ENCODE results near the gene ZNF385C. TPM values are rescaled to one million over a fixed set of nuclear protein-coding genes. Genes with fewer than 3 reads are reported as not detected.

ZNF385C gene
- total RNA-seq, 1 donor from 2014 or later: 0.52 TPM

- Histone ChIP-seq H3K4me1 (ENCODE audit: control insufficient read depth in 3 of 3, insufficient read depth in 3 of 3, low read length in 3 of 3) (peaks cover 19 to 24% (median 23%) of the 10 kb centered on the region in 3 donors), H3K9me3 (ENCODE audit: control insufficient read depth in 3 of 3, low read length in 3 of 3) (no peaks in the 10 kb centered on the region), H3K27me3 (ENCODE audit: control insufficient read depth in 3 of 3, insufficient read depth in 3 of 3, low read length in 3 of 3) (no peaks in the 10 kb centered on the region), H3K27ac (ENCODE audit: low read depth, low read length) (no peak overlapping the region), H3K36me3 (ENCODE audit: control insufficient read depth in 3 of 3, insufficient read depth in 3 of 3, low read length in 3 of 3) (no peaks in the 10 kb centered on the region), H3K4me3 (ENCODE audit: low read length in 3 of 3) (no peak overlapping the region), H3K9ac (ENCODE audit: low read depth in 1 of 3, low read length in 3 of 3) (no peak overlapping the region)
Observed at GRCh38 chr17:42079541-42079940, 18.7 kb downstream of the ZNF385C start.

- H3K9me3 ChIP-seq (ENCODE audit: control insufficient read depth in 3 of 3, low read length in 3 of 3): no peaks in the 10 kb centered on the region
- H3K9ac ChIP-seq (ENCODE audit: low read depth in 1 of 3, low read length in 3 of 3): peak overlapping the region in 1 of 3 donors; percentile 68
- peaks cover 19 to 27% (median 24%) of the 10 kb centered on the region in 3 donors for H3K4me1 ChIP-seq (ENCODE audit: control insufficient read depth in 3 of 3, insufficient read depth in 3 of 3, low read length in 3 of 3)
- H3K27ac ChIP-seq (ENCODE audit: low read depth, low read length): peak overlapping the region; percentile 95
- no peaks in the 10 kb centered on the region for H3K36me3 ChIP-seq (ENCODE audit: control insufficient read depth in 3 of 3, insufficient read depth in 3 of 3, low read length in 3 of 3)
- peaks cover 0 to 2% (median 0%) of the 10 kb centered on the region in 3 donors for H3K27me3 ChIP-seq (ENCODE audit: control insufficient read depth in 3 of 3, insufficient read depth in 3 of 3, low read length in 3 of 3)
- no peak overlapping the region for H3K4me3 ChIP-seq (ENCODE audit: low read length in 3 of 3)
Observed at GRCh38 chr17:42078396-42079043, 19.8 kb downstream of the ZNF385C start.

DNA sequence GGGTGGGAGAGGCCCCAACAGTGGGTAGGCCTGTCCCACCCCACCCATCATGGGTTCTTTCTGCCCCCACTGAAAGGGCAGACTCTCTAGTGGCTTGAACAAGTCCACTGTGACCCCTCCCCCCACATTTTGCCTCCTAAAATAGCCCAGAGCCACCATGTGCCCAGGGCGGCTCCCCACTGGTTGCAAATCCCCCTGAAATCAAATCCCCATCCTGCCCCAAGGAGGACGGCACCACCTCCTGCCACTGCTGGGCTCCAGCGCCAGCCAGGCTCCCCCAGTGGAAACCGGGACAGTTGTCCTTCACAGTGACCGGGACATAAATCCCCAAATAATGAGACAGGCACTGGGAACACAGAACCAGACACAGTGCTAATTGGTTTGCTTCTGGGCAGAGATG is 20.5 kb downstream of the ZNF385C start:
- Histone ChIP-seq H3K36me3 (ENCODE audit: control insufficient read depth in 3 of 3, insufficient read depth in 3 of 3, low read length in 3 of 3) (no peaks in the 10 kb centered on the region), H3K9ac (ENCODE audit: low read depth in 1 of 3, low read length in 3 of 3) (peak overlapping the region; percentile 24 to 78 (median 54)), H3K27me3 (ENCODE audit: control insufficient read depth in 3 of 3, insufficient read depth in 3 of 3, low read length in 3 of 3) (peaks cover 0 to 3% (median 0%) of the 10 kb centered on the region in 3 donors), H3K27ac (ENCODE audit: low read depth, low read length) (peak overlapping the region; percentile 95), H3K4me1 (ENCODE audit: control insufficient read depth in 3 of 3, insufficient read depth in 3 of 3, low read length in 3 of 3) (peaks cover 19 to 30% (median 28%) of the 10 kb centered on the region in 3 donors), H3K9me3 (ENCODE audit: control insufficient read depth in 3 of 3, low read length in 3 of 3) (no peaks in the 10 kb centered on the region), H3K4me3 (ENCODE audit: low read length in 3 of 3) (peak overlapping the region in 1 of 3 donors; percentile 7)

- peaks cover 19 to 31% (median 31%) of the 10 kb centered on the region in 3 donors for H3K4me1 ChIP-seq (ENCODE audit: control insufficient read depth in 3 of 3, insufficient read depth in 3 of 3, low read length in 3 of 3)
- peak overlapping the region; percentile 95 for H3K27ac ChIP-seq (ENCODE audit: low read depth, low read length)
- no peaks in the 10 kb centered on the region for H3K9me3 ChIP-seq (ENCODE audit: control insufficient read depth in 3 of 3, low read length in 3 of 3)
- H3K4me3 ChIP-seq (ENCODE audit: low read length in 3 of 3): peak overlapping the region in 1 of 3 donors; percentile 71
- no peaks in the 10 kb centered on the region for H3K36me3 ChIP-seq (ENCODE audit: control insufficient read depth in 3 of 3, insufficient read depth in 3 of 3, low read length in 3 of 3)
- peak overlapping the region; percentile 46 to 84 (median 54) for H3K9ac ChIP-seq (ENCODE audit: low read depth in 1 of 3, low read length in 3 of 3)
- H3K27me3 ChIP-seq (ENCODE audit: control insufficient read depth in 3 of 3, insufficient read depth in 3 of 3, low read length in 3 of 3): peaks cover 0 to 6% (median 0%) of the 10 kb centered on the region in 3 donors
Observed at GRCh38 chr17:42076797-42077559, 21.3 kb downstream of the ZNF385C start.

DNA sequence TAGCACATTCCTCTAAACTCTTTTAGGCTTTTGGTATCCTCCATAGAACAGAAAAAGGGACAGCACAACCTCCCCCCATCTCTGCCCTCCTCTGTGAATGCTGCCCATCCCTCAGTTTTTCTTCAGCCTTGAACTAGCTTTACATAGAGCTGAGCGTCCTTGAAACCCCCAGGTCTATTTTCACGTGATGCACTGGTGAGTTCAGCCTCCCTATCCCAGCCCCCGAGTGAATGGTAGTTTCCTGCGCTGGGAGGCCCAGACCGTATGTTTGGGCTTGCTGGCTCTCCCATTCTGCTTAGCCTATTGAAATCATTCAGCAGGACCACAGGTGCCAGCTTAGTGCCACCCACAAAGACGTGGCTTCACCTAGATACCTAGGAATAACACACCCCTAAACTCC is 22.5 kb downstream of the ZNF385C start:
- peak overlapping the region in 1 of 3 donors; percentile 58 for H3K4me3 ChIP-seq (ENCODE audit: low read length in 3 of 3)
- H3K9ac ChIP-seq (ENCODE audit: low read depth in 1 of 3, low read length in 3 of 3): peak overlapping the region in 1 of 3 donors; percentile 62
- no peaks in the 10 kb centered on the region for H3K9me3 ChIP-seq (ENCODE audit: control insufficient read depth in 3 of 3, low read length in 3 of 3)
- H3K27me3 ChIP-seq (ENCODE audit: control insufficient read depth in 3 of 3, insufficient read depth in 3 of 3, low read length in 3 of 3): peaks cover 0 to 6% (median 6%) of the 10 kb centered on the region in 3 donors
- peaks cover 19 to 42% (median 38%) of the 10 kb centered on the region in 3 donors for H3K4me1 ChIP-seq (ENCODE audit: control insufficient read depth in 3 of 3, insufficient read depth in 3 of 3, low read length in 3 of 3)
- peak overlapping the region; percentile 95 for H3K27ac ChIP-seq (ENCODE audit: low read depth, low read length)
- H3K36me3 ChIP-seq (ENCODE audit: control insufficient read depth in 3 of 3, insufficient read depth in 3 of 3, low read length in 3 of 3): no peaks in the 10 kb centered on the region

DNA sequence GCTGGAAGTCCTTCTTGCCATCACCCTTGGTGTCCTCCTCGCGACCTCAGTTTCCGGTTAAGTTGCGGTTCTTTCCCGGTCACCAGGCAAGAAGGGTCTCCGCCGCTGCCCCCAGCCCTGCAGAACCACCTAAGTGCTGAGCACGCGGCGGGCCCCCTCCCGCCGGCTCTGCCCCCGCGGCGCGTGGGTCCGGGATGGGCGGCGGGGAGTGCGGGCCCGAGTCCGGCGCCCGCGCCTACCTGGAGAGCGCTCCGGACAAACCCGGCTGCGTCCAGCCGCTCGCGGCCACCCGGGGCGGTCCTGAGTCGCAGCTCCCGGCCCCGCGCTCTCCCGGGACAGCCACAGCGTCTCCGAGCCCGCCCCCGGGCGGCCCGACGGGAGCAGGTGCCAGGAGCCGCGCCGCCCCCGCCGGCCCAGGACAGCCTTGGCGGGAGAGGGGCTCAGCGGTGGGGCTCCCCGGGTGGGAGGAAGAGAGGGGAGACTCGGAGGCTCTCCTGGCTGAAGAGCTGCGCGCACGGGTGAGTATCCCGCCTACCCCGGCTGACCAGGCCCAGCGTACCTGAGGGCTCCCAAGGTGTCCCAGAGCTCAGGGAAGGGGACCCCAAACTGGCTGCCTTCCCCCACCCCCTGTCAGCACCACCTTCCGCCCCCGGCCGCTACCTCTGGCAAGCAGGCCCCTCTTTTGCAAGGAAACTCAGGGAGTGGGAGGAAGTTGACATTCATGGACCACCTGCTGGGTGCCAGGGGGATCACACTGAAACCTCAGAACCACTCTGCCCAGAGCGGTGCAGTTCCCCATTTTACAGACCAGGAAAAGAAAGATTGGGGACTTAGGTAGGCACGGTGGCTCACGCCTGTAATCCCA is 25.7 kb downstream of the ZNF385C start:
- Histone ChIP-seq H3K4me3 (ENCODE audit: low read length in 3 of 3) (peak overlapping the region; percentile 30 to 68 (median 61)), H3K27me3 (ENCODE audit: control insufficient read depth in 3 of 3, insufficient read depth in 3 of 3, low read length in 3 of 3) (peaks cover 0 to 6% (median 6%) of the 10 kb centered on the region in 3 donors), H3K27ac (ENCODE audit: low read depth, low read length) (peak overlapping the region; percentile 18), H3K36me3 (ENCODE audit: control insufficient read depth in 3 of 3, insufficient read depth in 3 of 3, low read length in 3 of 3) (no peaks in the 10 kb centered on the region), H3K4me1 (ENCODE audit: control insufficient read depth in 3 of 3, insufficient read depth in 3 of 3, low read length in 3 of 3) (peaks cover 25 to 56% (median 44%) of the 10 kb centered on the region in 3 donors), H3K9ac (ENCODE audit: low read depth in 1 of 3, low read length in 3 of 3) (peak overlapping the region; percentile 33 to 81 (median 56)), H3K9me3 (ENCODE audit: control insufficient read depth in 3 of 3, low read length in 3 of 3) (no peaks in the 10 kb centered on the region)

GRCh38 chr17:42071810-42072209 is 26.5 kb downstream of the ZNF385C start:
- Histone ChIP-seq H3K27me3 (ENCODE audit: control insufficient read depth in 3 of 3, insufficient read depth in 3 of 3, low read length in 3 of 3) (peaks cover 0 to 6% (median 6%) of the 10 kb centered on the region in 3 donors), H3K9me3 (ENCODE audit: control insufficient read depth in 3 of 3, low read length in 3 of 3) (no peaks in the 10 kb centered on the region), H3K36me3 (ENCODE audit: control insufficient read depth in 3 of 3, insufficient read depth in 3 of 3, low read length in 3 of 3) (no peaks in the 10 kb centered on the region), H3K4me3 (ENCODE audit: low read length in 3 of 3) (peak overlapping the region; percentile 13 to 61 (median 30)), H3K9ac (ENCODE audit: low read depth in 1 of 3, low read length in 3 of 3) (peak overlapping the region in 2 of 3 donors; percentile 8 to 81), H3K4me1 (ENCODE audit: control insufficient read depth in 3 of 3, insufficient read depth in 3 of 3, low read length in 3 of 3) (peaks cover 24 to 54% (median 42%) of the 10 kb centered on the region in 3 donors), H3K27ac (ENCODE audit: low read depth, low read length) (no peak overlapping the region)

- Histone ChIP-seq H3K27me3 (ENCODE audit: control insufficient read depth in 3 of 3, insufficient read depth in 3 of 3, low read length in 3 of 3) (peaks cover 0 to 6% (median 6%) of the 10 kb centered on the region in 3 donors), H3K9me3 (ENCODE audit: control insufficient read depth in 3 of 3, low read length in 3 of 3) (no peaks in the 10 kb centered on the region), H3K4me1 (ENCODE audit: control insufficient read depth in 3 of 3, insufficient read depth in 3 of 3, low read length in 3 of 3) (peaks cover 20 to 54% (median 43%) of the 10 kb centered on the region in 3 donors), H3K27ac (ENCODE audit: low read depth, low read length) (peak overlapping the region; percentile 83), H3K36me3 (ENCODE audit: control insufficient read depth in 3 of 3, insufficient read depth in 3 of 3, low read length in 3 of 3) (no peaks in the 10 kb centered on the region), H3K4me3 (ENCODE audit: low read length in 3 of 3) (no peak overlapping the region), H3K9ac (ENCODE audit: low read depth in 1 of 3, low read length in 3 of 3) (peak overlapping the region in 1 of 3 donors; percentile 74)
Observed at GRCh38 chr17:42068979-42069378, 29.3 kb downstream of the ZNF385C start.

GRCh38 chr17:42067371-42068091 is 30.7 kb downstream of the ZNF385C start:
- Histone ChIP-seq H3K4me1 (ENCODE audit: control insufficient read depth in 3 of 3, insufficient read depth in 3 of 3, low read length in 3 of 3) (peaks cover 24 to 60% (median 52%) of the 10 kb centered on the region in 3 donors), H3K9me3 (ENCODE audit: control insufficient read depth in 3 of 3, low read length in 3 of 3) (no peaks in the 10 kb centered on the region), H3K9ac (ENCODE audit: low read depth in 1 of 3, low read length in 3 of 3) (peak overlapping the region; percentile 27 to 74 (median 38)), H3K36me3 (ENCODE audit: control insufficient read depth in 3 of 3, insufficient read depth in 3 of 3, low read length in 3 of 3) (no peaks in the 10 kb centered on the region), H3K27ac (ENCODE audit: low read depth, low read length) (peak overlapping the region; percentile 83), H3K27me3 (ENCODE audit: control insufficient read depth in 3 of 3, insufficient read depth in 3 of 3, low read length in 3 of 3) (peaks cover 0 to 6% (median 2%) of the 10 kb centered on the region in 3 donors), H3K4me3 (ENCODE audit: low read length in 3 of 3) (peak overlapping the region in 1 of 3 donors; percentile 21)
